ENCODE measurements around the gene MTHFSD.

- TF ChIP-seq MAX (IDR thresholded peaks at IDR 0.05): no peak
- no peak for TF ChIP-seq REST (IDR thresholded peaks at IDR 0.05; ENCODE audit: low read depth)
- no peak for TF ChIP-seq RAD21 (IDR thresholded peaks at IDR 0.05; ENCODE audit: low read depth)
- TF ChIP-seq EP300 (IDR thresholded peaks at IDR 0.05; ENCODE audit: borderline replicate concordance): no peak
- TF ChIP-seq FOXM1 (IDR thresholded peaks at IDR 0.05; ENCODE audit: borderline replicate concordance, low read depth): no peak
- TF ChIP-seq TAF1 (IDR thresholded peaks at IDR 0.05; ENCODE audit: low read depth): no peak
- TF ChIP-seq CREB1 (IDR thresholded peaks at IDR 0.05; ENCODE audit: low read depth): no peak
Observed at GRCh38 chr16:86567701-86568581, 12.9 kb upstream of the MTHFSD start.

All from Ishikawa (cell line).